Uterus (tissue), 4 donors: ENCODE data around the gene SEPTIN6. TPM values are rescaled to one million over a fixed set of nuclear protein-coding genes. Genes with fewer than 3 reads are reported as not detected.

Experiments used
- DNase-seq, 2 donors: peaks; one replicate each; pipeline ENCODE4 v3.0.0-alpha.2; 2019 to 2020
- H3K27ac ChIP-seq, 2 donors: fragments of 200-600 bp; sonication (generic); 1 replicate in 1 of 2; 2 replicates in 1 of 2; pipeline ENCODE4 v1.5.1; 2016 to 2018
- H3K27me3 ChIP-seq, 2 donors: fragments of 200-600 bp; sonication (generic); one replicate each; pipeline ENCODE4 v1.5.1; 2018 to 2019; ENCODE audit warnings: control low read depth in 1 of 2
- H3K36me3 ChIP-seq, 2 donors: fragments of 200-600 bp; sonication (generic); one replicate each; pipeline ENCODE4 v1.5.1; 2019; ENCODE audit warnings: control low read depth in 1 of 2
- H3K4me1 ChIP-seq, 2 donors: fragments of 200-600 bp; sonication (generic); one replicate each; pipeline ENCODE4 v1.5.1; 2018 to 2019; ENCODE audit warnings: control low read depth in 1 of 2
- H3K4me3 ChIP-seq, 2 donors: fragments of 200-600 bp; sonication (generic); 1 replicate in 1 of 2; 2 replicates in 1 of 2; pipeline ENCODE4 v1.5.1; 2018 to 2019; ENCODE audit warnings: mild to moderate bottlenecking in 1 of 2
- H3K9me3 ChIP-seq, 2 donors: fragments of 200-600 bp; sonication (generic); one replicate each; pipeline ENCODE4 v1.5.1; 2019; ENCODE audit warnings: control low read depth in 1 of 2
- POLR2A ChIP-seq, 2 donors: fragments of 450-650 bp; IDR thresholded peaks; one replicate each; pipeline ENCODE4 v1.6.1; 2016; ENCODE audit warnings: antibody characterized with exemption in 2 of 2, mild to moderate bottlenecking in 1 of 2, moderate library complexity in 1 of 2
- intact Hi-C: fragments of 100-400 bp; cut with DNase I; formaldehyde crosslinking; loops from one replicate; pipeline ENCODE4 v1.15.1; 2023; ENCODE audit warnings: low total_unique reads
- total RNA-seq, 4 donors: library from RNA; depleted of rRNA in 3 of 4; stranded (reverse); fragments of >200 nt in 3 of 4; gene quantifications; one replicate each; pipeline versions ENCODE4 v1.1.0 to v1.2.4, GENCODE V29; 2014 to 2023
- TF ChIP-seq, protein P1 (sequence below), 4 experiments: fragments of 200-600 bp in 2 of 4; fragments of 450-650 bp in 2 of 4; sonication (generic) in 2 of 4; IDR thresholded peaks; one replicate each; pipeline ENCODE4 v1.5.1; 2016 to 2019; ENCODE audit warnings: antibody characterized with exemption in 4 of 4, mild to moderate bottlenecking in 2 of 4, moderate library complexity in 1 of 4
- donor health status: DM: yes; HTN: yes; CAD: no.

The SEPTIN6 gene
- total RNA-seq, 4 donors from 2014 or later = 1.8 to 34.8 (median 15.5) TPM

GRCh38 chrX:119655125-119655524 lies 37.8 kb downstream of the SEPTIN6 start:
- Histone ChIP-seq H3K4me1 (no peaks in the 10 kb centered on the region), H3K27me3 (no peaks in the 10 kb centered on the region), H3K9me3 (no peaks in the 10 kb centered on the region), H3K27ac (peak overlapping the region; percentile 33 to 42), H3K36me3 (no peaks in the 10 kb centered on the region), H3K4me3 (no peak overlapping the region)
- peak; percentile 46 to 59 for DNase-seq
- intact Hi-C loops = no loop called here
- no peak for TF ChIP-seq POLR2A (IDR thresholded peaks at IDR 0.05)
- TF ChIP-seq, protein P1, sequence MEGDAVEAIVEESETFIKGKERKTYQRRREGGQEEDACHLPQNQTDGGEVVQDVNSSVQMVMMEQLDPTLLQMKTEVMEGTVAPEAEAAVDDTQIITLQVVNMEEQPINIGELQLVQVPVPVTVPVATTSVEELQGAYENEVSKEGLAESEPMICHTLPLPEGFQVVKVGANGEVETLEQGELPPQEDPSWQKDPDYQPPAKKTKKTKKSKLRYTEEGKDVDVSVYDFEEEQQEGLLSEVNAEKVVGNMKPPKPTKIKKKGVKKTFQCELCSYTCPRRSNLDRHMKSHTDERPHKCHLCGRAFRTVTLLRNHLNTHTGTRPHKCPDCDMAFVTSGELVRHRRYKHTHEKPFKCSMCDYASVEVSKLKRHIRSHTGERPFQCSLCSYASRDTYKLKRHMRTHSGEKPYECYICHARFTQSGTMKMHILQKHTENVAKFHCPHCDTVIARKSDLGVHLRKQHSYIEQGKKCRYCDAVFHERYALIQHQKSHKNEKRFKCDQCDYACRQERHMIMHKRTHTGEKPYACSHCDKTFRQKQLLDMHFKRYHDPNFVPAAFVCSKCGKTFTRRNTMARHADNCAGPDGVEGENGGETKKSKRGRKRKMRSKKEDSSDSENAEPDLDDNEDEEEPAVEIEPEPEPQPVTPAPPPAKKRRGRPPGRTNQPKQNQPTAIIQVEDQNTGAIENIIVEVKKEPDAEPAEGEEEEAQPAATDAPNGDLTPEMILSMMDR (IDR thresholded peaks at IDR 0.05) = no peak

DNA sequence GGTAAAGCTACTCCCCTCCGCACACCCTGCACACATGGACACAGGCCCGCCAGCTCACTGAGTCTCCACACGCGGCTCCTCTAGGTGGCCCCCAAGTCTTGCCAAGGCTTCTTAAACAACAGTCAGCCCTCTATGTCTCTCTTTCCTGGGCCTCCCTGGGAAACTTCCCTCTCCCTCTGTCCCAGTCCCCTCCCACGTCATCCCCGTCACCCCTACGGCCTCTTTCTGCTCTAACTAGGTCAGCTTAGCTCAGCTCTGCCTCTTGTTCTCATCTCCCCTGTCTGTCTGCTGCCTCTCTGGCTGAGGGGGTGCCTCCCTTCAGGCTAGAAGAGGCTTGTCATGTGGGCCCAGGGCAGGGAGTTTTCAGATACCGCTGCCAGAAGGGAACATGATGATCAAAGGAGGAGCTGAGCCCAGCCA lies 38.8 kb downstream of the SEPTIN6 start:
- H3K27me3 ChIP-seq = no peaks in the 10 kb centered on the region
- TF ChIP-seq, protein P1 (IDR thresholded peaks at IDR 0.05) = peak in 2 of 4 experiments; percentile 23 to 31
- TF ChIP-seq POLR2A (IDR thresholded peaks at IDR 0.05) = no peak
- H3K36me3 ChIP-seq = no peaks in the 10 kb centered on the region
- intact Hi-C loops = no loop called here
- no peaks in the 10 kb centered on the region for H3K4me1 ChIP-seq
- no peaks in the 10 kb centered on the region for H3K9me3 ChIP-seq
- H3K27ac ChIP-seq = peak overlapping the region; percentile 42 to 57
- DNase-seq = peak; percentile 72 to 78
- no peak overlapping the region for H3K4me3 ChIP-seq

- intact Hi-C loops = no loop called here
- Histone ChIP-seq H3K4me1 (no peaks in the 10 kb centered on the region), H3K27me3 (no peaks in the 10 kb centered on the region), H3K27ac (no peak overlapping the region), H3K36me3 (no peaks in the 10 kb centered on the region), H3K4me3 (no peak overlapping the region), H3K9me3 (no peaks in the 10 kb centered on the region)
- TF ChIP-seq, protein P1 (IDR thresholded peaks at IDR 0.05) = no peak
- no peak for TF ChIP-seq POLR2A (IDR thresholded peaks at IDR 0.05)
- DNase-seq = no peak
Observed at GRCh38 chrX:119648421-119648775, 44.6 kb downstream of the SEPTIN6 start.

DNA sequence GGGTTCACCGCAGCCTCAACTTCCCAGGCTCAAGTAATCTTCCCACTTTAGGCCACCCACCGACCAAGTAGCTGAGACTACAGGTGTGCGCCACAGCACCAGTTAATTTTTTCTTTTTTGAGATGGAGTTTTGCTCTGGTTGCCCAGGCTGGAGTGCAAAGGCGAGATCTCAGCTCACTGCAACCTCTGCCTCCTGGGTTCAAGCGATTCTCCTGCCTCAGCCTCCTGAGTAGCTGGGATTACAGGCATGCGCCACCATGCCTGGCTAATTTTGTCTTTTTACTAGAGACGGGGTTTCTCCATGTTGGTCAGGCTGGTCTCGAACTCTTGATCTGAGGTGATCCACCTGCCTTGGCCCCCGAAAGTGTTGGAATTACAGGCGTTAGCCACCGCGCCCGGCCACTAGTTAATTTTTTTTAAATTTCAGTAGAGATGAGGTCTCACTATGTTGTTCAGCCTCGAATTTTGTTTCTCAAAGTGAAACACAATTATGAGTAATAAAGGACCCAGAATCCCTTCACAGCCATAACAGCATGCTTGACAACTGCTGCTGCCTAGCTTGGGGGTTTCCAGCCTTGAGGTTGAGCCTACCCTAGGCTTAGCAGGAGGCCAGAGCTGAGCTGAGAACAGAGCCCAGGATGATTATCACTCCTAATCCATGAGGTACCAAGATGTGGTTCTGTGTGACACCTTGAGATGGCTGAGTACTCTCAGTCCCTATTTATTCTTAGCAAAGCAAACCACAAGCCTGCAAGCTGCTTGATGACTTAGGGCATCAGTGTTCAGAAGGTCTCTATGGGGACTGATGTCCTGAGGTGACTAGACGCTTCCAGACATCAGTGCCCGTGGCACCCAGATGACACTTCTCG lies 45.2 kb downstream of the SEPTIN6 start:
- TF ChIP-seq POLR2A (IDR thresholded peaks at IDR 0.05) = no peak
- TF ChIP-seq, protein P1 (IDR thresholded peaks at IDR 0.05) = no peak
- intact Hi-C loops = no loop called here

GRCh38 chrX:119647089-119647488 lies 45.9 kb downstream of the SEPTIN6 start:
- intact Hi-C loops = no loop called here
- H3K4me3 ChIP-seq = no peak overlapping the region

More for the DNA sequence above, 45.2 kb downstream of the SEPTIN6 start:
- Histone ChIP-seq H3K36me3 (no peaks in the 10 kb centered on the region), H3K27ac (no peak overlapping the region), H3K27me3 (no peaks in the 10 kb centered on the region), H3K4me1 (no peaks in the 10 kb centered on the region), H3K4me3 (no peak overlapping the region), H3K9me3 (no peaks in the 10 kb centered on the region)
- DNase-seq = no peak

More at GRCh38 chrX:119647089-119647488, 45.9 kb downstream of the SEPTIN6 start:
- TF ChIP-seq, protein P1 (IDR thresholded peaks at IDR 0.05) = no peak
- no peak for TF ChIP-seq POLR2A (IDR thresholded peaks at IDR 0.05)
- no peak overlapping the region for H3K27ac ChIP-seq
- H3K4me1 ChIP-seq = no peaks in the 10 kb centered on the region
- DNase-seq = no peak
- H3K27me3 ChIP-seq = no peaks in the 10 kb centered on the region
- no peaks in the 10 kb centered on the region for H3K36me3 ChIP-seq
- no peaks in the 10 kb centered on the region for H3K9me3 ChIP-seq
